GM20431 (cell line): Measurements from ENCODE around the gene ACOT13.
"Not testable (repeated sequence)": the region's sequence is repeated elsewhere in the genome, so short reads cannot be mapped to it uniquely, and the experiment has no call there.

Experiments used
- in situ Hi-C: fragments of 300-500 bp; cut with MseI, MboI; formaldehyde crosslinking; loops from one replicate; pipeline ENCODE4 v1.15.0; 2020; ENCODE audit warnings: low sequenced_read_pairs; ENCODE audit not compliant: unreplicated experiment

ACOT13 gene

GRCh38 chr6:24666641-24667377 is at the start of gene ACOT13, which contains the start of gene TDP2:
ACOT13 (plus strand) TSS chr6:24667077; CDS start chr6:24667264, 187 bp downstream.
TDP2 (minus strand) TSS chr6:24666899; CDS start chr6:24666862, 37 bp downstream.
- in situ Hi-C loops, result no loop called here

GRCh38 chr6:24619661-24620060 is 47.2 kb upstream of the ACOT13 start:
- in situ Hi-C loops, result no loop called here

- in situ Hi-C loops, result no loop called here
Measured at GRCh38 chr6:24620637-24621036, 46.2 kb upstream of the ACOT13 start.

- in situ Hi-C loops, result no loop called here
Measured at GRCh38 chr6:24621626-24622289, 45.1 kb upstream of the ACOT13 start.

GRCh38 chr6:24630856-24631505 is 35.9 kb upstream of the ACOT13 start:
- in situ Hi-C loops, result no loop called here

GRCh38 chr6:24631671-24632070 is 35.2 kb upstream of the ACOT13 start:
- in situ Hi-C loops, result no loop called here

- in situ Hi-C loops, result no loop called here
Measured at GRCh38 chr6:24632573-24632972, 34.3 kb upstream of the ACOT13 start.

GRCh38 chr6:24636681-24637080 is 30.2 kb upstream of the ACOT13 start:
- in situ Hi-C loops, result no loop called here

- in situ Hi-C loops, result no loop called here
Measured at GRCh38 chr6:24640166-24640565, 26.7 kb upstream of the ACOT13 start.

GRCh38 chr6:24640631-24641030 is 26.2 kb upstream of the ACOT13 start:
- in situ Hi-C loops, result not testable (repeated sequence)

GRCh38 chr6:24642061-24642460 is 24.8 kb upstream of the ACOT13 start:
- in situ Hi-C loops, result no loop called here

- in situ Hi-C loops, result no loop called here
Measured at GRCh38 chr6:24643920-24644319, 23.0 kb upstream of the ACOT13 start.

- in situ Hi-C loops, result no loop called here
Measured at GRCh38 chr6:24644377-24644776, 22.5 kb upstream of the ACOT13 start.

- in situ Hi-C loops, result no loop called here
Measured at GRCh38 chr6:24646771-24647170, 20.1 kb upstream of the ACOT13 start.

GRCh38 chr6:24648276-24648675 is 18.6 kb upstream of the ACOT13 start:
- in situ Hi-C loops, result no loop called here

GRCh38 chr6:24649691-24650090 is 17.2 kb upstream of the ACOT13 start:
- in situ Hi-C loops, result no loop called here

- in situ Hi-C loops, result no loop called here
Measured at GRCh38 chr6:24650365-24650764, 16.5 kb upstream of the ACOT13 start.

GRCh38 chr6:24655215-24655614 is 11.7 kb upstream of the ACOT13 start:
- in situ Hi-C loops, result no loop called here

- in situ Hi-C loops, result no loop called here
Measured at GRCh38 chr6:24658573-24659560, 8.0 kb upstream of the ACOT13 start.

GRCh38 chr6:24659561-24659960 is 7.3 kb upstream of the ACOT13 start:
- in situ Hi-C loops, result no loop called here
